Vagina (tissue), 2 donors: ENCODE measurements around the gene DAO.

Experiments used
- POLR2A ChIP-seq, 2 donors: fragments of 450-650 bp; IDR thresholded peaks; one replicate each; pipeline ENCODE4 v1.6.1; 2017; ENCODE audit warnings: antibody characterized with exemption in 2 of 2, mild to moderate bottlenecking in 2 of 2, moderate library complexity in 2 of 2
- POLR2AphosphoS5 ChIP-seq, 2 donors: sonication (generic); formaldehyde crosslinking; IDR thresholded peaks; one replicate each; pipeline ENCODE4 v1.9.0; 2017; ENCODE audit warnings: antibody characterized with exemption in 2 of 2, mild to moderate bottlenecking in 2 of 2, low read depth in 1 of 2; ENCODE audit not compliant: insufficient read depth in 1 of 2
- TF ChIP-seq, protein P1 (sequence below), 3 experiments: fragments of 450-650 bp in 2 of 3; fragments of 200-600 bp in 1 of 3; sonication (generic) in 1 of 3; IDR thresholded peaks; one replicate each; pipeline ENCODE4 v1.5.1; 2017 to 2019; ENCODE audit warnings: antibody characterized with exemption in 3 of 3, mild to moderate bottlenecking in 2 of 3, moderate library complexity in 2 of 3

DNA sequence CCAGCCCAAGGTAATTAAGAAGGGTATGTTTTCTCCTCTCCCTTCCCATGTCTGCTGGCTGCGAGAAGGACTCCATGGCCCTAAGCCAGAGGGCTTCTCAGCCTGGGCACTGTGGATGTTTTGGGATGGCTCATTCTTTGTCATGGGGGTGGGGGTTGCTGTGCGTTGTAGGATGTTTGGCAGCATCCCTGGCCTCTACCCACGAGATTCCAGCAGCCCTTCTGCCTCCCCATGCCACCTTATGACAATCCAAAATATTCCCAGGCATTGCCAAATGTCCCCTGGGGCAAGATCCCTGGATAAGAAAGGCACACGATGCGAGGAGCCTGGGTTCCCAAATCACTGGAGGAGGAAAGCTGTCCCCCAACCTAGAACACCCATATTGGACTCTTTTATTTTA, 36.4 kb downstream of the DAO start:
- TF ChIP-seq, protein P1, sequence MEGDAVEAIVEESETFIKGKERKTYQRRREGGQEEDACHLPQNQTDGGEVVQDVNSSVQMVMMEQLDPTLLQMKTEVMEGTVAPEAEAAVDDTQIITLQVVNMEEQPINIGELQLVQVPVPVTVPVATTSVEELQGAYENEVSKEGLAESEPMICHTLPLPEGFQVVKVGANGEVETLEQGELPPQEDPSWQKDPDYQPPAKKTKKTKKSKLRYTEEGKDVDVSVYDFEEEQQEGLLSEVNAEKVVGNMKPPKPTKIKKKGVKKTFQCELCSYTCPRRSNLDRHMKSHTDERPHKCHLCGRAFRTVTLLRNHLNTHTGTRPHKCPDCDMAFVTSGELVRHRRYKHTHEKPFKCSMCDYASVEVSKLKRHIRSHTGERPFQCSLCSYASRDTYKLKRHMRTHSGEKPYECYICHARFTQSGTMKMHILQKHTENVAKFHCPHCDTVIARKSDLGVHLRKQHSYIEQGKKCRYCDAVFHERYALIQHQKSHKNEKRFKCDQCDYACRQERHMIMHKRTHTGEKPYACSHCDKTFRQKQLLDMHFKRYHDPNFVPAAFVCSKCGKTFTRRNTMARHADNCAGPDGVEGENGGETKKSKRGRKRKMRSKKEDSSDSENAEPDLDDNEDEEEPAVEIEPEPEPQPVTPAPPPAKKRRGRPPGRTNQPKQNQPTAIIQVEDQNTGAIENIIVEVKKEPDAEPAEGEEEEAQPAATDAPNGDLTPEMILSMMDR (IDR thresholded peaks at IDR 0.05), result no peak
- TF ChIP-seq POLR2AphosphoS5 (IDR thresholded peaks at IDR 0.05; ENCODE audit: insufficient read depth in 1 of 2, low read depth in 1 of 2), result no peak
- no peak for TF ChIP-seq POLR2A (IDR thresholded peaks at IDR 0.05)
